PC-3 (cell line): ENCODE data around the gene DIAPH3.

Experiments
- EZH2 ChIP-seq: fragments of 300-600 bp; sonication (generic); IDR thresholded peaks from one replicate; pipeline ENCODE4 v1.6.1; 2017; ENCODE audit warnings: antibody characterized with exemption, mild to moderate bottlenecking, low read length; ENCODE audit not compliant: unreplicated experiment
- EZH2phosphoT487 ChIP-seq: fragments of 300-600 bp; sonication (generic); IDR thresholded peaks from 2 replicates; pipeline ENCODE4 v1.6.1; 2018; ENCODE audit warnings: mild to moderate bottlenecking, antibody characterized with exemption, low read length, borderline replicate concordance
- TF ChIP-seq, protein P1 (sequence below): fragments of 300-600 bp; sonication (generic); conservative IDR thresholded peaks from 2 replicates; pipeline ENCODE4 v1.5.1; 2017; ENCODE audit warnings: antibody characterized with exemption, low read depth, mild to moderate bottlenecking, low read length

DNA sequence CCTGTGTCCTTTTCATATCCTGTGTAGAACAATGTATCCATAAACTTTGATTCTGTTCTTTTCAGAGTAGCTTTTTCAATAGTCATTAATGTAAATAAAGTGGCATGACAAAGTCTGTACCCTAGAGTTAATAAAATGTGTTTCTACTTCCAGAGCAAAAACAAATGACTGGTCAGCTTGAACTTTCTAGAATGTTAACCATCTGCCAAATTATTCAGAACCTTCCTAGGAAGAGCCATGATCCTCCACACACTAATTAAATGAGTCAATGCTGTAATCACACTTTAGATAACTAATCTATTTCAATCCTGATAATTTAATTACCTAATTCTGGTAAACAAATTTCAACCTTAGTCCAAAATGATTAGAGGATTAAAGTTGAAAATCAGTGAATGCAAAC, 73.2 kb downstream of the DIAPH3 start:
- TF ChIP-seq, protein P1, sequence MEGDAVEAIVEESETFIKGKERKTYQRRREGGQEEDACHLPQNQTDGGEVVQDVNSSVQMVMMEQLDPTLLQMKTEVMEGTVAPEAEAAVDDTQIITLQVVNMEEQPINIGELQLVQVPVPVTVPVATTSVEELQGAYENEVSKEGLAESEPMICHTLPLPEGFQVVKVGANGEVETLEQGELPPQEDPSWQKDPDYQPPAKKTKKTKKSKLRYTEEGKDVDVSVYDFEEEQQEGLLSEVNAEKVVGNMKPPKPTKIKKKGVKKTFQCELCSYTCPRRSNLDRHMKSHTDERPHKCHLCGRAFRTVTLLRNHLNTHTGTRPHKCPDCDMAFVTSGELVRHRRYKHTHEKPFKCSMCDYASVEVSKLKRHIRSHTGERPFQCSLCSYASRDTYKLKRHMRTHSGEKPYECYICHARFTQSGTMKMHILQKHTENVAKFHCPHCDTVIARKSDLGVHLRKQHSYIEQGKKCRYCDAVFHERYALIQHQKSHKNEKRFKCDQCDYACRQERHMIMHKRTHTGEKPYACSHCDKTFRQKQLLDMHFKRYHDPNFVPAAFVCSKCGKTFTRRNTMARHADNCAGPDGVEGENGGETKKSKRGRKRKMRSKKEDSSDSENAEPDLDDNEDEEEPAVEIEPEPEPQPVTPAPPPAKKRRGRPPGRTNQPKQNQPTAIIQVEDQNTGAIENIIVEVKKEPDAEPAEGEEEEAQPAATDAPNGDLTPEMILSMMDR: no peak
- TF ChIP-seq EZH2phosphoT487 (no peak), EZH2 (no peak)
